H9 (cell line): ENCODE data around the gene ZHX3. TPM values are rescaled to one million over a fixed set of nuclear protein-coding genes. Genes with fewer than 3 reads are reported as not detected.

Experiments used
- DNase-seq: peaks from one replicate; pipeline ENCODE4 v3.0.0-alpha.2; 2017
- H2AFZ ChIP-seq: one replicate; pipeline ENCODE4 v1.6.1; 2013; ENCODE audit warnings: mild to moderate bottlenecking, low read length, control low read depth, moderate library complexity
- H2AK5ac ChIP-seq: 2 replicates; pipeline ENCODE4 v1.6.1; 2013; ENCODE audit warnings: low read length, control low read depth, mixed read lengths; ENCODE audit not compliant: insufficient read length
- H2BK120ac ChIP-seq: one replicate; pipeline ENCODE4 v1.6.1; 2013; ENCODE audit warnings: low read depth, mild to moderate bottlenecking, low read length, control low read depth, inconsistent platforms; ENCODE audit not compliant: poor library complexity, severe bottlenecking
- H2BK12ac ChIP-seq: 2 replicates; pipeline ENCODE4 v1.6.1; 2013; ENCODE audit warnings: low read length, control low read depth, mixed read lengths, low read depth; ENCODE audit not compliant: insufficient read length
- H2BK15ac ChIP-seq: 2 replicates; pipeline ENCODE4 v1.6.1; 2013; ENCODE audit warnings: low read depth, low read length, control low read depth
- H2BK20ac ChIP-seq: one replicate; pipeline ENCODE4 v1.6.1; 2013; ENCODE audit warnings: low read depth, mild to moderate bottlenecking, low read length, control low read depth, inconsistent platforms; ENCODE audit not compliant: poor library complexity, severe bottlenecking
- H2BK5ac ChIP-seq: 2 replicates; pipeline ENCODE4 v1.6.1; 2013; ENCODE audit warnings: low read length, control low read depth, mixed read lengths; ENCODE audit not compliant: insufficient read length
- H3K14ac ChIP-seq: 2 replicates; pipeline ENCODE4 v1.6.1; 2013; ENCODE audit warnings: low read length, control low read depth; ENCODE audit not compliant: insufficient read depth
- H3K18ac ChIP-seq: 2 replicates; pipeline ENCODE4 v1.6.1; 2013; ENCODE audit warnings: low read depth, mild to moderate bottlenecking, mixed read lengths, low read length, control low read depth; ENCODE audit not compliant: insufficient read length
- H3K23ac ChIP-seq: 2 replicates; pipeline ENCODE4 v1.6.1; 2013; ENCODE audit warnings: low read length, control low read depth, mixed read lengths, low read depth; ENCODE audit not compliant: insufficient read length
- H3K23me2 ChIP-seq: 2 replicates; pipeline ENCODE4 v1.6.1; 2013; ENCODE audit warnings: low read depth, mild to moderate bottlenecking, mixed read lengths, low read length, control low read depth; ENCODE audit not compliant: insufficient read length, poor library complexity, severe bottlenecking
- H3K27ac ChIP-seq: 2 replicates; pipeline ENCODE4 v1.5.1; 2013; ENCODE audit warnings: low read length, control low read depth, mixed read lengths, low read depth; ENCODE audit not compliant: insufficient read length
- H3K27me3 ChIP-seq: 2 replicates; pipeline ENCODE4 v1.6.1; 2013; ENCODE audit warnings: low read length, control low read depth, inconsistent platforms; ENCODE audit not compliant: insufficient read depth
- H3K4ac ChIP-seq: 2 replicates; pipeline ENCODE4 v1.6.1; 2013; ENCODE audit warnings: low read depth, mild to moderate bottlenecking, control low read depth, inconsistent platforms, low read length, moderate library complexity
- H3K4me1 ChIP-seq: 2 replicates; pipeline ENCODE4 v1.6.1; 2013; ENCODE audit warnings: low read length, control low read depth, inconsistent platforms; ENCODE audit not compliant: insufficient read depth
- H3K4me2 ChIP-seq: 2 replicates; pipeline ENCODE4 v1.6.1; 2013; ENCODE audit warnings: low read length, control low read depth, mixed read lengths; ENCODE audit not compliant: insufficient read length, insufficient read depth
- H3K56ac ChIP-seq: 2 replicates; pipeline ENCODE4 v1.6.1; 2013; ENCODE audit warnings: low read depth, mild to moderate bottlenecking, mixed read lengths, low read length, control low read depth; ENCODE audit not compliant: insufficient read length
- H3K79me1 ChIP-seq: 2 replicates; pipeline ENCODE4 v1.6.1; 2013; ENCODE audit warnings: low read depth, mild to moderate bottlenecking, moderate library complexity, low read length, control low read depth, inconsistent platforms; ENCODE audit not compliant: insufficient read depth, poor library complexity, severe bottlenecking
- H3K79me2 ChIP-seq: 2 replicates; pipeline ENCODE4 v1.6.1; 2013; ENCODE audit warnings: low read length, control low read depth, inconsistent platforms; ENCODE audit not compliant: insufficient read depth
- H3K9ac ChIP-seq: 2 replicates; pipeline ENCODE4 v1.6.1; 2013; ENCODE audit warnings: low read length, control low read depth, mixed read lengths; ENCODE audit not compliant: insufficient read length; ENCODE audit errors: extremely low read depth
- H3K9me3 ChIP-seq: one replicate; pipeline ENCODE4 v1.6.1; 2013; ENCODE audit warnings: low read depth, low read length, inconsistent platforms; ENCODE audit not compliant: control insufficient read depth
- H3T11ph ChIP-seq: one replicate; pipeline ENCODE4 v1.6.1; 2013; ENCODE audit warnings: mild to moderate bottlenecking, low read length, control low read depth, inconsistent platforms
- H4K20me1 ChIP-seq: one replicate; pipeline ENCODE4 v1.6.1; 2013; ENCODE audit not compliant: control insufficient read depth, insufficient read length, insufficient read depth
- H4K5ac ChIP-seq: 2 replicates; pipeline ENCODE4 v1.6.1; 2013; ENCODE audit warnings: low read depth, mild to moderate bottlenecking, mixed read lengths, low read length, control low read depth; ENCODE audit not compliant: insufficient read length
- H4K8ac ChIP-seq: replicated peaks from 2 replicates; pipeline ENCODE4 v1.6.1; 2013; ENCODE audit warnings: low read length, control low read depth, mixed read lengths, low read depth; ENCODE audit not compliant: insufficient read length
- H4K91ac ChIP-seq: 2 replicates; pipeline ENCODE4 v1.6.1; 2013; ENCODE audit warnings: low read depth, mild to moderate bottlenecking, moderate library complexity, mixed read lengths, low read length, control low read depth; ENCODE audit not compliant: insufficient read length
- H3K27ac Mint-ChIP-seq, 3 experiments: 2 replicates in 2 of 3; 3 replicates in 1 of 3; pipeline ENCODE4 v1.8.0; 2020 to 2021; ENCODE audit warnings: mixed read lengths in 3 of 3, mild to moderate bottlenecking in 1 of 3, moderate library complexity in 1 of 3
- H3K27me3 Mint-ChIP-seq: 2 replicates; pipeline ENCODE4 v1.8.0; 2021; ENCODE audit warnings: low read depth, mild to moderate bottlenecking, moderate library complexity, mixed read lengths
- H3K36me3 Mint-ChIP-seq, 3 experiments: 2 replicates in 2 of 3; 3 replicates in 1 of 3; pipeline ENCODE4 v1.8.0; 2020 to 2021; ENCODE audit warnings: low read depth in 3 of 3, mixed read lengths in 3 of 3; ENCODE audit not compliant: insufficient read depth in 1 of 3
- H3K4me1 Mint-ChIP-seq, 2 experiments: 2 replicates each; pipeline ENCODE4 v1.8.0; 2020; ENCODE audit warnings: mixed read lengths in 2 of 2
- H3K4me3 Mint-ChIP-seq, 2 experiments: 2 replicates in 1 of 2; 3 replicates in 1 of 2; pipeline ENCODE4 v1.8.0; 2020 to 2021; ENCODE audit warnings: mild to moderate bottlenecking in 2 of 2, mixed read lengths in 2 of 2, moderate library complexity in 1 of 2
- H3K9me3 Mint-ChIP-seq, 2 experiments: 2 replicates in 1 of 2; 3 replicates in 1 of 2; pipeline ENCODE4 v1.8.0; 2020; ENCODE audit warnings: mild to moderate bottlenecking in 2 of 2, mixed read lengths in 2 of 2, moderate library complexity in 1 of 2
- whole genome bisulfite sequencing: extraction: QIAGEN DNeasy Blood & Tissue Kit; methylation state at CpG from one replicate; pipeline ENCODE4 v1.1.7; 2013; ENCODE audit warnings: missing lambda C conversion rate, low lambda C conversion rate, mixed read lengths; ENCODE audit not compliant: insufficient read length; ENCODE audit errors: extremely low coverage; 5-methylcytosine and 5-hydroxymethylcytosine counted together
- total RNA-seq: library from RNA; stranded (reverse); gene quantifications from 2 replicates; pipeline ENCODE4 v1.2.1, GENCODE V29; 2021
- TF ChIP-seq, protein P1 (sequence below): fragments of 200-600 bp; sonication (generic); conservative IDR thresholded peaks from 3 replicates; pipeline ENCODE4 v1.8.0; 2021; ENCODE audit warnings: antibody characterized with exemption, mild to moderate bottlenecking

The ZHX3 gene
- total RNA-seq, 1 experiment from 2014 or later = 4.4 TPM

DNA sequence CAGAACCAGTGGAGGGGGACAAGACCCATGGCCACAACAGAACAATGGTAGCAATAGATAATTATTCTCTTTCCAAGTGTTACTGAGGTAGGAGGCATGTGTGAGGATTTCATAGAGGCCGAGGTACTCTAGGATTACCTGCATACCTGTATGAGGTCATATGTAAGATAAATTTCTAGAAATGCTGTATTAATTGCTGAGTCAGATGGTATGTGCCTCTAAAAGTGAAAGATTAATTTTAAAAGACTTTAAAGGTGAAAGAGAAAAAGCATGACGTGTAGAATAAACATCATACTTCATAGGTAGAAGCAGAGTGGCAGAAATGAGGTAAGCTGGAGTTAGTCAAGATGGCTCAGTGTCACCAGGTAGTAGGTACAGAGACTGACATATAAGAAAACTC, 51.6 kb downstream of the ZHX3 start:
- H3K79me2 ChIP-seq = no peaks in the 10 kb centered on the region
- Mint-ChIP-seq H3K27ac (no peak overlapping the region), H3K36me3 (no peaks in the 10 kb centered on the region), H3K27me3 (no peaks in the 10 kb centered on the region), H3K9me3 (no peaks in the 10 kb centered on the region), H3K4me3 (no peak overlapping the region), H3K4me1 (peaks cover 0 to 3% of the 10 kb centered on the region in 2 experiments; a peak in 1 of 4 replicates)
- no peak overlapping the region for H3K4me2 ChIP-seq
- H2BK12ac ChIP-seq = no peak overlapping the region
- no peak overlapping the region for H3K4ac ChIP-seq
- no peaks in the 10 kb centered on the region for H4K20me1 ChIP-seq
- peaks cover 2% of the 10 kb centered on the region for H3K23me2 ChIP-seq
- no peak overlapping the region for H3K27ac ChIP-seq
- H3K23ac ChIP-seq = no peak overlapping the region
- no peaks in the 10 kb centered on the region for H3K4me1 ChIP-seq
- no peak overlapping the region for H2AK5ac ChIP-seq
- no peak overlapping the region for H2BK5ac ChIP-seq
- H2AFZ ChIP-seq = no peak overlapping the region
- no peak overlapping the region for H4K8ac ChIP-seq
- no peaks in the 10 kb centered on the region for H3K27me3 ChIP-seq
- no CpG with 5 or more reads among the region's 2 CpGs for WGBS
- no peak overlapping the region for H2BK15ac ChIP-seq
- no peak overlapping the region for H3T11ph ChIP-seq
- H3K18ac ChIP-seq = no peak overlapping the region
- H2BK120ac ChIP-seq = no peak overlapping the region
- no peaks in the 10 kb centered on the region for H3K9me3 ChIP-seq
- no peak overlapping the region for H3K14ac ChIP-seq
- H3K56ac ChIP-seq = no peak overlapping the region
- H4K5ac ChIP-seq = no peak overlapping the region
- no peak overlapping the region for H3K9ac ChIP-seq
- H4K91ac ChIP-seq = no peak overlapping the region
- no peak for DNase-seq
- H2BK20ac ChIP-seq = no peak overlapping the region
- TF ChIP-seq, protein P1, sequence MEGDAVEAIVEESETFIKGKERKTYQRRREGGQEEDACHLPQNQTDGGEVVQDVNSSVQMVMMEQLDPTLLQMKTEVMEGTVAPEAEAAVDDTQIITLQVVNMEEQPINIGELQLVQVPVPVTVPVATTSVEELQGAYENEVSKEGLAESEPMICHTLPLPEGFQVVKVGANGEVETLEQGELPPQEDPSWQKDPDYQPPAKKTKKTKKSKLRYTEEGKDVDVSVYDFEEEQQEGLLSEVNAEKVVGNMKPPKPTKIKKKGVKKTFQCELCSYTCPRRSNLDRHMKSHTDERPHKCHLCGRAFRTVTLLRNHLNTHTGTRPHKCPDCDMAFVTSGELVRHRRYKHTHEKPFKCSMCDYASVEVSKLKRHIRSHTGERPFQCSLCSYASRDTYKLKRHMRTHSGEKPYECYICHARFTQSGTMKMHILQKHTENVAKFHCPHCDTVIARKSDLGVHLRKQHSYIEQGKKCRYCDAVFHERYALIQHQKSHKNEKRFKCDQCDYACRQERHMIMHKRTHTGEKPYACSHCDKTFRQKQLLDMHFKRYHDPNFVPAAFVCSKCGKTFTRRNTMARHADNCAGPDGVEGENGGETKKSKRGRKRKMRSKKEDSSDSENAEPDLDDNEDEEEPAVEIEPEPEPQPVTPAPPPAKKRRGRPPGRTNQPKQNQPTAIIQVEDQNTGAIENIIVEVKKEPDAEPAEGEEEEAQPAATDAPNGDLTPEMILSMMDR = no peak
- no peaks in the 10 kb centered on the region for H3K79me1 ChIP-seq
